ENCODE data around the gene PTPRT. TPM values are rescaled to one million over a fixed set of nuclear protein-coding genes. Genes with fewer than 3 reads are reported as not detected.

PTPRT gene
- total RNA-seq, 1 donor, result 0.72 TPM

GRCh38 chr20:42258564-42259302, 931.0 kb downstream of the PTPRT start:
- no peak for DNase-seq (ENCODE audit: low read depth)
- TF ChIP-seq CTCF (IDR thresholded peaks at IDR 0.05; ENCODE audit: insufficient read depth, low read length), result no peak

GRCh38 chr20:42255821-42256220, 933.9 kb downstream of the PTPRT start:
- no peak for TF ChIP-seq CTCF (IDR thresholded peaks at IDR 0.05; ENCODE audit: insufficient read depth, low read length)
- H3K4me3 ChIP-seq (ENCODE audit: low read depth, low read length), result no peak overlapping the region
- no peak for DNase-seq (ENCODE audit: low read depth)

More at GRCh38 chr20:42258564-42259302, 931.0 kb downstream of the PTPRT start:
- no peak overlapping the region for H3K4me3 ChIP-seq (ENCODE audit: low read depth, low read length)

GRCh38 chr20:42254673-42255072, 935.0 kb downstream of the PTPRT start:
- no peak for DNase-seq (ENCODE audit: low read depth)
- TF ChIP-seq CTCF (IDR thresholded peaks at IDR 0.05; ENCODE audit: insufficient read depth, low read length), result no peak
- H3K4me3 ChIP-seq (ENCODE audit: low read depth, low read length), result no peak overlapping the region

- no peak overlapping the region for H3K4me3 ChIP-seq (ENCODE audit: low read depth, low read length)
- DNase-seq (ENCODE audit: low read depth), result no peak
- TF ChIP-seq CTCF (IDR thresholded peaks at IDR 0.05; ENCODE audit: insufficient read depth, low read length), result no peak
These were observed 937.6 kb downstream of the PTPRT start for GRCh38 chr20:42252116-42252515.

GRCh38 chr20:42218621-42219374, 970.9 kb downstream of the PTPRT start:
- DNase-seq (ENCODE audit: low read depth), result no peak
- no peak for TF ChIP-seq CTCF (IDR thresholded peaks at IDR 0.05; ENCODE audit: insufficient read depth, low read length)
- no peak overlapping the region for H3K4me3 ChIP-seq (ENCODE audit: low read depth, low read length)

- DNase-seq (ENCODE audit: low read depth), result no peak
- H3K4me3 ChIP-seq (ENCODE audit: low read depth, low read length), result no peak overlapping the region
- no peak for TF ChIP-seq CTCF (IDR thresholded peaks at IDR 0.05; ENCODE audit: insufficient read depth, low read length)
These were observed 975.6 kb downstream of the PTPRT start for GRCh38 chr20:42214074-42214473.
